ENCODE results near the gene KLF13. TPM values are rescaled to one million over a fixed set of nuclear protein-coding genes. Genes with fewer than 3 reads are reported as not detected.
"Not testable (repeated sequence)": the region's sequence is repeated elsewhere in the genome, so short reads cannot be mapped to it uniquely, and the experiment has no call there.

Gene KLF13
- total RNA-seq, 1 donor from 2014 or later = 129 TPM

- Mint-ChIP-seq H3K36me3 (ENCODE audit: low read depth) (peaks cover 36% of the 10 kb centered on the region), H3K4me3 (peak overlapping the region; percentile 66), H3K9me3 (peaks cover 6% of the 10 kb centered on the region), H3K27ac (peak overlapping the region; percentile 89), H3K27me3 (ENCODE audit: insufficient read depth) (no peaks in the 10 kb centered on the region), H3K4me1 (ENCODE audit: low read depth) (peaks cover 92% of the 10 kb centered on the region)
- intact Hi-C loops (cut with micrococcal nuclease) = no loop called here
- no peak for DNase-seq (ENCODE audit: low spot score)
These were observed 24.1 kb downstream of the KLF13 start for GRCh38 chr15:31350771-31351170.

GRCh38 chr15:31352339-31352751, 25.7 kb downstream of the KLF13 start:
- Mint-ChIP-seq H3K4me3 (peak overlapping the region; percentile 80), H3K4me1 (ENCODE audit: low read depth) (peaks cover 92% of the 10 kb centered on the region), H3K27ac (peak overlapping the region; percentile 89), H3K9me3 (peaks cover 6% of the 10 kb centered on the region), H3K36me3 (ENCODE audit: low read depth) (peaks cover 44% of the 10 kb centered on the region), H3K27me3 (ENCODE audit: insufficient read depth) (no peaks in the 10 kb centered on the region)
- intact Hi-C loops (cut with micrococcal nuclease) = no loop called here
- DNase-seq (ENCODE audit: low spot score) = no peak

GRCh38 chr15:31352911-31353811, 26.5 kb downstream of the KLF13 start:
- Mint-ChIP-seq H3K9me3 (peaks cover 6% of the 10 kb centered on the region), H3K36me3 (ENCODE audit: low read depth) (peaks cover 41% of the 10 kb centered on the region), H3K4me1 (ENCODE audit: low read depth) (peaks cover 92% of the 10 kb centered on the region), H3K27ac (peak overlapping the region; percentile 89), H3K27me3 (ENCODE audit: insufficient read depth) (no peaks in the 10 kb centered on the region), H3K4me3 (peak overlapping the region; percentile 80)
- peak; percentile 29 for DNase-seq (ENCODE audit: low spot score)
- intact Hi-C loops (cut with micrococcal nuclease) = loop anchor here (1.0 kb wide), 1 partner anchor 8 kb away; no protein-coding TSS in a partner anchor

- Mint-ChIP-seq H3K27ac (peak overlapping the region; percentile 89), H3K4me3 (no peak overlapping the region), H3K4me1 (ENCODE audit: low read depth) (peaks cover 94% of the 10 kb centered on the region), H3K36me3 (ENCODE audit: low read depth) (peaks cover 44% of the 10 kb centered on the region), H3K27me3 (ENCODE audit: insufficient read depth) (no peaks in the 10 kb centered on the region), H3K9me3 (peaks cover 6% of the 10 kb centered on the region)
- DNase-seq (ENCODE audit: low spot score) = no peak
- intact Hi-C loops (cut with micrococcal nuclease) = loop anchor here (1.0 kb wide), 1 partner anchor 7 kb away; no protein-coding TSS in a partner anchor
These were observed 27.3 kb downstream of the KLF13 start for GRCh38 chr15:31353931-31354330.

- peaks cover 36% of the 10 kb centered on the region for H3K36me3 Mint-ChIP-seq (ENCODE audit: low read depth)
- H3K27me3 Mint-ChIP-seq (ENCODE audit: insufficient read depth); intact Hi-C loops (cut with micrococcal nuclease); DNase-seq (ENCODE audit: low spot score); H3K9me3 Mint-ChIP-seq: not testable (repeated sequence)
- peak overlapping the region; percentile 96 for H3K27ac Mint-ChIP-seq
- H3K4me3 Mint-ChIP-seq = peak overlapping the region; percentile 81
- peaks cover 94% of the 10 kb centered on the region for H3K4me1 Mint-ChIP-seq (ENCODE audit: low read depth)
These were observed 29.5 kb downstream of the KLF13 start for GRCh38 chr15:31356097-31356496.

- Mint-ChIP-seq H3K27ac (peak overlapping the region; percentile 96), H3K36me3 (ENCODE audit: low read depth) (peaks cover 32% of the 10 kb centered on the region), H3K4me1 (ENCODE audit: low read depth) (peaks cover 94% of the 10 kb centered on the region), H3K9me3 (peaks cover 6% of the 10 kb centered on the region), H3K27me3 (ENCODE audit: insufficient read depth) (no peaks in the 10 kb centered on the region), H3K4me3 (peak overlapping the region; percentile 81)
- DNase-seq (ENCODE audit: low spot score) = no peak
- intact Hi-C loops (cut with micrococcal nuclease) = loop anchor here (1.0 kb wide), 2 partner anchors 8 to 10 kb away; no protein-coding TSS in a partner anchor
These were observed 30.5 kb downstream of the KLF13 start for GRCh38 chr15:31357148-31357547.

- Mint-ChIP-seq H3K27me3 (ENCODE audit: insufficient read depth) (no peaks in the 10 kb centered on the region), H3K27ac (peak overlapping the region; percentile 86), H3K4me3 (peak overlapping the region; percentile 65), H3K36me3 (ENCODE audit: low read depth) (peaks cover 34% of the 10 kb centered on the region), H3K4me1 (ENCODE audit: low read depth) (peaks cover 94% of the 10 kb centered on the region), H3K9me3 (peaks cover 6% of the 10 kb centered on the region)
- intact Hi-C loops (cut with micrococcal nuclease) = no loop called here
- no peak for DNase-seq (ENCODE audit: low spot score)
These were observed 31.5 kb downstream of the KLF13 start for GRCh38 chr15:31358163-31358562.

GRCh38 chr15:31358957-31359701, 32.5 kb downstream of the KLF13 start:
- H3K36me3 Mint-ChIP-seq (ENCODE audit: low read depth) = peaks cover 39% of the 10 kb centered on the region

GRCh38 chr15:31359702-31360111, 33.1 kb downstream of the KLF13 start:
- Mint-ChIP-seq H3K4me1 (ENCODE audit: low read depth) (peaks cover 98% of the 10 kb centered on the region), H3K36me3 (ENCODE audit: low read depth) (peaks cover 41% of the 10 kb centered on the region)
- intact Hi-C loops (cut with micrococcal nuclease) = loop anchor here (10.0 kb wide), 1 partner anchor 1835 kb away; the partner anchor contains the start of gene FMN1

More at GRCh38 chr15:31358957-31359701, 32.5 kb downstream of the KLF13 start:
- H3K4me3 Mint-ChIP-seq = peak overlapping the region; percentile 82
- no peaks in the 10 kb centered on the region for H3K27me3 Mint-ChIP-seq (ENCODE audit: insufficient read depth)
- no peak for DNase-seq (ENCODE audit: low spot score)
- peaks cover 95% of the 10 kb centered on the region for H3K4me1 Mint-ChIP-seq (ENCODE audit: low read depth)
- intact Hi-C loops (cut with micrococcal nuclease) = no loop called here
- peaks cover 6% of the 10 kb centered on the region for H3K9me3 Mint-ChIP-seq
- peak overlapping the region; percentile 99 for H3K27ac Mint-ChIP-seq

GRCh38 chr15:31360158-31360561, 33.5 kb downstream of the KLF13 start:
- intact Hi-C loops (cut with micrococcal nuclease) = loop anchor here (10.0 kb wide), 1 partner anchor 1835 kb away; the partner anchor contains the start of gene FMN1
- Mint-ChIP-seq H3K4me3 (peak overlapping the region; percentile 82), H3K27me3 (ENCODE audit: insufficient read depth) (no peaks in the 10 kb centered on the region), H3K27ac (peak overlapping the region; percentile 99), H3K4me1 (ENCODE audit: low read depth) (peaks cover 98% of the 10 kb centered on the region), H3K9me3 (peaks cover 3% of the 10 kb centered on the region), H3K36me3 (ENCODE audit: low read depth) (peaks cover 37% of the 10 kb centered on the region)
- DNase-seq (ENCODE audit: low spot score) = no peak

More at GRCh38 chr15:31359702-31360111, 33.1 kb downstream of the KLF13 start:
- H3K27me3 Mint-ChIP-seq (ENCODE audit: insufficient read depth) = no peaks in the 10 kb centered on the region
- H3K9me3 Mint-ChIP-seq = peaks cover 6% of the 10 kb centered on the region
- no peak for DNase-seq (ENCODE audit: low spot score)
- peak overlapping the region; percentile 99 for H3K27ac Mint-ChIP-seq
- peak overlapping the region; percentile 82 for H3K4me3 Mint-ChIP-seq

GRCh38 chr15:31360843-31361763, 34.5 kb downstream of the KLF13 start:
- H3K4me1 Mint-ChIP-seq (ENCODE audit: low read depth) = peaks cover 98% of the 10 kb centered on the region

More at GRCh38 chr15:31360843-31361763, 34.5 kb downstream of the KLF13 start:
- Mint-ChIP-seq H3K36me3 (ENCODE audit: low read depth) (peaks cover 32% of the 10 kb centered on the region), H3K9me3 (no peaks in the 10 kb centered on the region), H3K27me3 (ENCODE audit: insufficient read depth) (no peaks in the 10 kb centered on the region), H3K4me3 (peak overlapping the region; percentile 82), H3K27ac (peak overlapping the region; percentile 99)
- peak; percentile 79 for DNase-seq (ENCODE audit: low spot score)
- intact Hi-C loops (cut with micrococcal nuclease) = loop anchor here (1.0 to 10.0 kb wide), 5 partner anchors 8 to 1834 kb away; partner anchors contain the start of gene FMN1
